SK-N-SH treated with all-trans-retinoic acid at 6 μM for 48 hours (cell line): Measurements from ENCODE around the gene GPRASP2.

Experiments used
- ARNTL ChIP-seq: fragments of 450-650 bp; formaldehyde crosslinking; IDR thresholded peaks from 2 replicates; pipeline ENCODE4 v1.5.0; 2020; ENCODE audit warnings: low read depth, mild to moderate bottlenecking, moderate library complexity, borderline replicate concordance
- PPARA ChIP-seq: fragments of 250-450 bp; sonication (Bioruptor Pico); IDR thresholded peaks from 2 replicates; pipeline ENCODE4 v1.5.0; 2020; ENCODE audit warnings: mild to moderate bottlenecking, borderline replicate concordance
- RARB ChIP-seq: fragments of 250-450 bp; sonication (Bioruptor Pico); IDR thresholded peaks from 2 replicates; pipeline ENCODE4 v1.8.0; 2021; ENCODE audit warnings: mild to moderate bottlenecking, moderate library complexity
- TCF4 ChIP-seq: fragments of 250-450 bp; sonication (Bioruptor Pico); IDR thresholded peaks from 2 replicates; pipeline ENCODE4 v1.8.0; 2021; ENCODE audit warnings: mild to moderate bottlenecking, moderate library complexity, borderline replicate concordance
- ZFP3 ChIP-seq: fragments of 250-450 bp; sonication (Bioruptor Pico); IDR thresholded peaks from 2 replicates; pipeline ENCODE4 v1.5.0; 2020; ENCODE audit warnings: mild to moderate bottlenecking, moderate library complexity
- ZNF70 ChIP-seq: fragments of 450-650 bp; formaldehyde crosslinking; IDR thresholded peaks from 2 replicates; pipeline ENCODE4 v1.5.0; 2020; ENCODE audit warnings: mild to moderate bottlenecking, moderate library complexity
- TF ChIP-seq, protein P1 (sequence below): fragments of 250-450 bp; sonication (Bioruptor Pico); IDR thresholded peaks from 2 replicates; pipeline ENCODE4 v1.5.0; 2020; ENCODE audit warnings: mild to moderate bottlenecking, moderate library complexity
- TF ChIP-seq, protein P2 (sequence below): fragments of 250-450 bp; sonication (Bioruptor Pico); IDR thresholded peaks from 2 replicates; pipeline ENCODE4 v1.5.1; 2021; ENCODE audit warnings: mild to moderate bottlenecking, moderate library complexity
- TF ChIP-seq, protein P3 (sequence below): fragments of 250-450 bp; sonication (Bioruptor Pico); IDR thresholded peaks from 2 replicates; pipeline ENCODE4 v1.8.0; 2020; ENCODE audit warnings: mild to moderate bottlenecking, moderate library complexity, borderline replicate concordance

DNA sequence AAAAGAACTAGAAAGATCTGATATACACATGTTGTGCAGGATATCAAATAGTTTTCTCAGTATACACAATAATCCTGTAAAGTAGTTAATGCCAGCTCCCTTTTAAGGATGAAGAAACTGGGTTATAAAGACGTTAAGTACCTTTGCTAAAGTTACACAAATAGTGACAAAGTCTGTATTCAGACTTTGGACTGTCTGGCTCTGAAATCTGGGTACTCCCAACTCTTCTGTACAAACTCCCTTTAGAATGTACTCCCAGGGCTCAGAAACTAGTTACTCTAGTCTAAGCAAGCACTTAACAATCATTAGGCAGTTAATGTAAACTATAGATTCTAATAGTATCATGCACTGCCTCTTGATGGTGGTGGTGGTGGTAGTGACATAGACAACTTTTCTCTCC lies 15.5 kb downstream of the GPRASP2 start:
- TF ChIP-seq PPARA (CRISPR knock-in tag) (no peak), TCF4 (CRISPR knock-in tag) (no peak), ZFP3 (CRISPR knock-in tag) (no peak), RARB (CRISPR knock-in tag) (no peak), ZNF70 (CRISPR knock-in tag) (no peak), ARNTL (CRISPR knock-in tag) (no peak)
- TF ChIP-seq, protein P1, sequence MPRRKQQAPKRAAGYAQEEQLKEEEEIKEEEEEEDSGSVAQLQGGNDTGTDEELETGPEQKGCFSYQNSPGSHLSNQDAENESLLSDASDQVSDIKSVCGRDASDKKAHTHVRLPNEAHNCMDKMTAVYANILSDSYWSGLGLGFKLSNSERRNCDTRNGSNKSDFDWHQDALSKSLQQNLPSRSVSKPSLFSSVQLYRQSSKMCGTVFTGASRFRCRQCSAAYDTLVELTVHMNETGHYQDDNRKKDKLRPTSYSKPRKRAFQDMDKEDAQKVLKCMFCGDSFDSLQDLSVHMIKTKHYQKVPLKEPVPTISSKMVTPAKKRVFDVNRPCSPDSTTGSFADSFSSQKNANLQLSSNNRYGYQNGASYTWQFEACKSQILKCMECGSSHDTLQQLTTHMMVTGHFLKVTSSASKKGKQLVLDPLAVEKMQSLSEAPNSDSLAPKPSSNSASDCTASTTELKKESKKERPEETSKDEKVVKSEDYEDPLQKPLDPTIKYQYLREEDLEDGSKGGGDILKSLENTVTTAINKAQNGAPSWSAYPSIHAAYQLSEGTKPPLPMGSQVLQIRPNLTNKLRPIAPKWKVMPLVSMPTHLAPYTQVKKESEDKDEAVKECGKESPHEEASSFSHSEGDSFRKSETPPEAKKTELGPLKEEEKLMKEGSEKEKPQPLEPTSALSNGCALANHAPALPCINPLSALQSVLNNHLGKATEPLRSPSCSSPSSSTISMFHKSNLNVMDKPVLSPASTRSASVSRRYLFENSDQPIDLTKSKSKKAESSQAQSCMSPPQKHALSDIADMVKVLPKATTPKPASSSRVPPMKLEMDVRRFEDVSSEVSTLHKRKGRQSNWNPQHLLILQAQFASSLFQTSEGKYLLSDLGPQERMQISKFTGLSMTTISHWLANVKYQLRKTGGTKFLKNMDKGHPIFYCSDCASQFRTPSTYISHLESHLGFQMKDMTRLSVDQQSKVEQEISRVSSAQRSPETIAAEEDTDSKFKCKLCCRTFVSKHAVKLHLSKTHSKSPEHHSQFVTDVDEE (CRISPR knock-in tag) = no peak
- TF ChIP-seq, protein P2, sequence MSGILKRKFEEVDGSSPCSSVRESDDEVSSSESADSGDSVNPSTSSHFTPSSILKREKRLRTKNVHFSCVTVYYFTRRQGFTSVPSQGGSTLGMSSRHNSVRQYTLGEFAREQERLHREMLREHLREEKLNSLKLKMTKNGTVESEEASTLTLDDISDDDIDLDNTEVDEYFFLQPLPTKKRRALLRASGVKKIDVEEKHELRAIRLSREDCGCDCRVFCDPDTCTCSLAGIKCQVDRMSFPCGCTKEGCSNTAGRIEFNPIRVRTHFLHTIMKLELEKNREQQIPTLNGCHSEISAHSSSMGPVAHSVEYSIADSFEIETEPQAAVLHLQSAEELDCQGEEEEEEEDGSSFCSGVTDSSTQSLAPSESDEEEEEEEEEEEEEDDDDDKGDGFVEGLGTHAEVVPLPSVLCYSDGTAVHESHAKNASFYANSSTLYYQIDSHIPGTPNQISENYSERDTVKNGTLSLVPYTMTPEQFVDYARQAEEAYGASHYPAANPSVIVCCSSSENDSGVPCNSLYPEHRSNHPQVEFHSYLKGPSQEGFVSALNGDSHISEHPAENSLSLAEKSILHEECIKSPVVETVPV (CRISPR knock-in tag) = no peak
- TF ChIP-seq, protein P3, sequence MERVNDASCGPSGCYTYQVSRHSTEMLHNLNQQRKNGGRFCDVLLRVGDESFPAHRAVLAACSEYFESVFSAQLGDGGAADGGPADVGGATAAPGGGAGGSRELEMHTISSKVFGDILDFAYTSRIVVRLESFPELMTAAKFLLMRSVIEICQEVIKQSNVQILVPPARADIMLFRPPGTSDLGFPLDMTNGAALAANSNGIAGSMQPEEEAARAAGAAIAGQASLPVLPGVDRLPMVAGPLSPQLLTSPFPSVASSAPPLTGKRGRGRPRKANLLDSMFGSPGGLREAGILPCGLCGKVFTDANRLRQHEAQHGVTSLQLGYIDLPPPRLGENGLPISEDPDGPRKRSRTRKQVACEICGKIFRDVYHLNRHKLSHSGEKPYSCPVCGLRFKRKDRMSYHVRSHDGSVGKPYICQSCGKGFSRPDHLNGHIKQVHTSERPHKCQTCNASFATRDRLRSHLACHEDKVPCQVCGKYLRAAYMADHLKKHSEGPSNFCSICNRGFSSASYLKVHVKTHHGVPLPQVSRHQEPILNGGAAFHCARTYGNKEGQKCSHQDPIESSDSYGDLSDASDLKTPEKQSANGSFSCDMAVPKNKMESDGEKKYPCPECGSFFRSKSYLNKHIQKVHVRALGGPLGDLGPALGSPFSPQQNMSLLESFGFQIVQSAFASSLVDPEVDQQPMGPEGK = no peak
